Choroid plexus epithelial cell (primary cell): ENCODE measurements around the gene PSMD8.

Source experiments
- DNase-seq: peaks from one replicate; pipeline ENCODE4 v3.0.0-alpha.2; 2010; ENCODE audit warnings: low read depth
- H3K4me3 ChIP-seq: 2 replicates; pipeline ENCODE4 v1.5.1; 2011; ENCODE audit warnings: low read depth, mild to moderate bottlenecking, control low read depth, low read length, moderate library complexity
- TF ChIP-seq, protein P1 (sequence below): conservative IDR thresholded peaks from 2 replicates; pipeline ENCODE4 v1.5.1; 2011; ENCODE audit warnings: low read depth, mild to moderate bottlenecking, control low read depth, inconsistent platforms, low read length, moderate library complexity

PSMD8 gene

DNA sequence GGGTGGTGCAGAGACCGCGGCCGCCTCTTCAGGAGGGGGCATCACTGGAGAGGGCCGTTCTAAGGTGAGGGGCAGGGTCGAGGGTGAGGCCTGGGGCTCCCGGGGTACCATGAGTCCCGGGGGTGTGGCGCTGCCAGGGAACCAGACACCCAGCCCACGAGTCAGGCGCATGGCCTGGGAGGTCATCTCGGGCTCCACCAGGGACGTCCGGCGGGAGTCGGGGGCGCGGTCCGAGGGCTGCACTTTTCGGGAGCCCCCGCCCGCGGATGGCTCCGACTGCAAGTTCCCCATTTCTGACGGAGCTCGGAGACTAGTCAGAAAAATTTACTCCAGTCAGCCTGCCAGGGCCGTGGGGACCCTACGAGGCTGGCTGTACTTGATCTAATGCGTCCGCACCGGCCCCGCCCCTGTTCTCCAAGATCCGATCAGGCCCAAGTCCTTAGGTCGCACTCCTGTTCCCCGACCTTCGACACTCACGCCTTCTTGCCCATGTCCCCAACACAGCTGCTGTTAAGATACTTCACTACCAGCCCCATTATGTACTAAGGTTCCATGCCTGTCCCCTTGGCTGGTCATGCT, 12.7 kb downstream of the PSMD8 start:
- peak overlapping the region; percentile 68 for H3K4me3 ChIP-seq
- TF ChIP-seq, protein P1, sequence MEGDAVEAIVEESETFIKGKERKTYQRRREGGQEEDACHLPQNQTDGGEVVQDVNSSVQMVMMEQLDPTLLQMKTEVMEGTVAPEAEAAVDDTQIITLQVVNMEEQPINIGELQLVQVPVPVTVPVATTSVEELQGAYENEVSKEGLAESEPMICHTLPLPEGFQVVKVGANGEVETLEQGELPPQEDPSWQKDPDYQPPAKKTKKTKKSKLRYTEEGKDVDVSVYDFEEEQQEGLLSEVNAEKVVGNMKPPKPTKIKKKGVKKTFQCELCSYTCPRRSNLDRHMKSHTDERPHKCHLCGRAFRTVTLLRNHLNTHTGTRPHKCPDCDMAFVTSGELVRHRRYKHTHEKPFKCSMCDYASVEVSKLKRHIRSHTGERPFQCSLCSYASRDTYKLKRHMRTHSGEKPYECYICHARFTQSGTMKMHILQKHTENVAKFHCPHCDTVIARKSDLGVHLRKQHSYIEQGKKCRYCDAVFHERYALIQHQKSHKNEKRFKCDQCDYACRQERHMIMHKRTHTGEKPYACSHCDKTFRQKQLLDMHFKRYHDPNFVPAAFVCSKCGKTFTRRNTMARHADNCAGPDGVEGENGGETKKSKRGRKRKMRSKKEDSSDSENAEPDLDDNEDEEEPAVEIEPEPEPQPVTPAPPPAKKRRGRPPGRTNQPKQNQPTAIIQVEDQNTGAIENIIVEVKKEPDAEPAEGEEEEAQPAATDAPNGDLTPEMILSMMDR: no peak
- no peak for DNase-seq

DNA sequence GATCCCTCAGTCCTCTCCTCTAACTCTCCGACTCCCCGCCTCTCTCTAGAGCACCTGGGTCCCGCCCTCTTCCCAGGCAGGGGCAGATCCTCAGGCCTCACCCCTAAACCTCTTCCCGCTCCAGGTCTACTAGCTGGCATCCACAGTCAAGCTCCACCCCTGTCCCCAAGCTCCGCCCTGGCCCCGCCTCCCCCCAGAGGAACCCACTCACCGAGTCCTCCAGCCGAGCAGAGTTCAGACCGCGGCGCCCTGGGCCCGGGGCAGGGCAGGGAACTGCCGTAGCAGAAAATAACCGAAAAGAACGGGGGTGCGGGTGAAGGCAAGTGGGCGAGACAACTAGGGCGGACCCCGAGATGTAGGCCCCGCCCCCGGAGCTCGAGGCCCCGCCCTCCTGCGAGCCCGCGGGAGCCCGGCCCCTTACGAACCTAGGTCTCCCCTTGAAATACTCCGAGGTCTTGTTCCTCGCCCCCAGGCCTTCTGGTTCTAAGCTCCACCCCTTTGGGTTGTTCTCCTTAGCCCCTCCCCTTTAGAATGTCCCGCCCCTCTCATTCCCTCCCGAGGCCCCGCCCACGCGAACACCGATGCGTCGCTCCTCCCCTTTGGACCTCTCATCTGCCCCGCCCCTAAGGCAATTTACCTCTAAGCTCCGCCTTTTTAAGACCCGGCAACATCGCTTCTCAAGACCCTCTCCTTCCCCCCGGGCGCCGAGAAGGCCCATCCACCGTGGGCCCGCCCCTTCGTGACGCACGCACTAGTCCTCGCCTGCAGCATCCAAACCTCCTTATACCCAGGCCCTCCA, 13.4 kb downstream of the PSMD8 start, which contains the start of gene GGN:
TSS of gene GGN (minus strand) at position 485 of the 799 bp plus-strand sequence. CDS start 773 bp downstream, outside the sequence.
- H3K4me3 ChIP-seq: peak within 1 kb of the TSS; percentile 68
- TF ChIP-seq, protein P1: no peak
- DNase-seq: peak; percentile 91

DNA sequence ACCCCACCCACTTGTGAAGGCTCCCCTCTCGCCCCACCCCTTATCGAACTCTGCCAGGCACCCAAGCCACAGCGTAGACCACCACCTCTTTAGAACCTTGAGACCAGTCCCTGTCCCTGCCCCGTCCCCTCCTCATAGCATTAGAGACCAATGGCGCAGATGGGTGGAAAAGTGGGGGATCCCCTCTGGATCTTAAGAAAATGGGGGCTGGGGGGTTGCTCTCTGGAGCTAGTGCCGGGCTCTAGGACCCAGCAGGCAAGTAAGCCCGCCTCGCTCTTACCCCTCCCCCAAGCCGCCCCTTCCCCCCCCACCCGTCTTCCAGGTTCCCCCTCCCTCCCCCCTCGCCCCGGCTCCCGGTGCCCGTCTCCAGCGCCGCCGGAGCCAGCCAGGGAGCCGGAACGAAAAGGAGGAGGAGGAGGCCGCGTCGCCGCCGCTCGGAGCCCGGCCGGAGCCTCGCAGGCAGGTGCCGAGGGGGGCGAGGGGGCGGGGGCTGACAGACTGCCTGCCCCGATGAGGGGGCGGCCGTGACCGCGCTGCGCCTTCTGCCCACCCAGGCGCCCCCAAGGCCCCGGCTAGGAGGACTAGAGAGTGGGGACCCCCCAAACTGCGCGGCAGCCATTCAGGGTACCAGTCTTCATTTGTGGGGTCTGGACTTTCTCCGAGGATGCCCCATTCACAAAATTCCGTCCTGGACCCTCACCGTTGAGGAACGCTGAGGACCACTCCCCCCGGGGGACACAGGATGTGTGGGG, 14.2 kb downstream of the PSMD8 start, which contains the start of gene SPRED3:
TSS of gene SPRED3 (plus strand) at position 349 of the 752 bp plus-strand sequence. CDS start 1,606 bp downstream, outside the sequence.
- peak; percentile 61 for DNase-seq
- TF ChIP-seq, protein P1: no peak

DNA sequence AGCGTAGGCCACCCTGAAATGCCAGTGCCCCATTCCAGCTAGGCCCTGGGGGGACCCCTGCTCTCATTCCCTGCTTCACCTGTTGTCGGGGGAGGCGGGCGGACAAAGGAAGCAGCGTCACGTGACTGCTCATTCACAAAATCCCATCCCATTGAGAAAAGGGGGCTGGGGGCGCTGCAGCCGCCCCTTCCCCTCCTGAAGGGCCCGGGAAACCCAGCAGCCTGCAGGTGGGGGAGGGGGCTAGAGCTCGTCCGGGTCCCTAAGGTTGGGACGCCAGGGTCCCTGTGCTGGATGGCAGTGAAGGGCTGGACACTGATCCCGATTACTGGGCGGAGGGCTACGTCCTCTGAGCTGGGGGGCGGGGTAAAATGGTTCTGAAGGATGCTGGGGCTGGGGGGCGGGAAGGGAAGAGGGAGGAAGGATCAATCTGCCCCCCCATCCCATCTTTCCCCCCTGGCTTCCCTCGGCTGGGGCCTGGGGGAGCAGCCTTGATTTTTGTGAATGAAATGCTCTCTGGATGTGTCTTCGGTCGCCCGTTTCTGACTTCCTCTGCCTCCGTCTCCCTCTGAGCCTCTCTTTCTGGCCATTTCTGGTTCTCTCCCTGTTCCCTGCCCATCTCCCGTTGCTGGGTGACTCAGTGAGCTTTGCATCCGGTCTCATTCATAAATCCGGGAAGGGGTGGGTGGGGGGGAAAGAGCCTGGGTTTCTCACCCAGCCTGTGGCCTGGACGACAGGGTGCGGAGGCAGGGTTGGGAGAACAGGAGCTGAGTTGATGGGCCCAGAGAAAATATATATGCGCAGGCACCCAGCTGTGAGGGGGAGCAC, 14.9 kb downstream of the PSMD8 start:
- DNase-seq: peak; percentile 66
- TF ChIP-seq, protein P1: no peak
- H3K4me3 ChIP-seq: peak overlapping the region; percentile 68

More for the DNA sequence above, 14.2 kb downstream of the PSMD8 start, which contains the start of gene SPRED3:
- peak within 1 kb of the TSS; percentile 68 for H3K4me3 ChIP-seq

DNA sequence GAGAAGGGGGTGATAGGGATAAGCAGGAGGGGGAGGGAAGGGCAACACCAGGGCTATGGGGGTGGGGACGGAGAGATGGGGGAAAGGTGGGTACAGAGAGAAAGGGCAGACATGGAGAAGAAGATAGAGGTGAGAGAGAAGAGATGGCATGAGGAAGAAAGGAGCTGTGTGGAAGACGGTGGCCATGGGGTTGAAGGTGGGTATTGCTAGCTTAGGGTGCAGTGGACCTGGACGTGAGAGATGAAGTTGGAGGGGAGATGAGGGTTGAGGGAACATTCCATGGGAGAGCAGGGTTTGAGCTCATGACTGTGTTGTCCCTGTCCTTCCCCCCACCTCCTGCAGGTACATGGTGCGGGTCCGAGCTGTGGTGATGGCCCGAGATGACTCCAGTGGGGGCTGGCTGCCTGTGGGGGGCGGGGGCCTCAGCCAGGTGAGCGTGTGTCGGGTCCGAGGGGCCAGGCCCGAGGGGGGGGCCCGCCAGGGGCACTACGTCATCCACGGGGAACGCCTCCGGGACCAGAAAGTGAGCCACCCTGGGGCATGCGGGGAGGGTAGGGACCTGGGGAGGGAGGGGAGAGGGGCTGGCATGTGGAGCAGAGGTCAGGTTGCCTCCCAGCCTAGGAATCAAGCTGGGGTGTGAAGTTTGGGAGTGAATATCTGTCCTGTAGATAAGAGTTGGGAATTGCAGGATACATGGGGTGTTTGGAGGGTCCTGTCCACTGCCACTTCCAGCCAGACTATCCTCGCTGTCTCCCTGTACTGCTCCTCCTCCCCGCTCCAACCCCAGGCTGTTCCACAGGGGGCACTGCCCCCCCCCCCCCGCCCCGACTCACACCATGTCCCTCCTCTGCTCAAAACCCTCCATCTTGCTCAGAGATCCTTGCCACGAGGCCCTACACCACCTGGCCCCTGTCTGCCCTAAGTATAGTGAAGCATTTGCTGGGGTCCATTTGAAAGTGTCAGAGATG, 15.9 kb downstream of the PSMD8 start:
- peak overlapping the region; percentile 17 for H3K4me3 ChIP-seq
- TF ChIP-seq, protein P1: no peak
- DNase-seq: no peak
